GM12878 (cell line): ENCODE measurements around the gene TMEM131L. TPM values are rescaled to one million over a fixed set of nuclear protein-coding genes. Genes with fewer than 3 reads are reported as not detected.

ENCODE experiments used
- ATAC-seq: fragments of 200-7000 bp; cut with Tn5 transposase; 3 replicates; pipeline ENCODE4 v1.9.1; 2020; ENCODE audit warnings: mild to moderate bottlenecking, moderate library complexity
- BruUV-seq: library from RNA; stranded (reverse); fragments of 400-500 nt; replicated peaks from 2 replicates; lab custom pipeline; 2021; lab: Mats Ljungman, UMichigan
- CTCF ChIA-PET: fragments of 300-600 bp; sonication (Branson Sonifier 250); formaldehyde crosslinking; extraction: SDS; loops from one replicate; lab custom pipeline; 2021; ENCODE audit warnings: inconsistent platforms; lab: Yijun Ruan, JAX
- POLR2A ChIA-PET: fragments of 350-600 bp; formaldehyde crosslinking; extraction: SDS; loops from one replicate; lab custom pipeline; 2021; ENCODE audit warnings: inconsistent platforms; lab: Charles Lee
- RAD21 ChIA-PET: fragments of 300-600 bp; sonication (Branson Sonifier 250); formaldehyde crosslinking; loops from one replicate; lab custom pipeline; 2023; ENCODE audit warnings: antibody characterized with exemption; ENCODE audit not compliant: unreplicated experiment; lab: Charles Lee
- SMC1A ChIA-PET: fragments of 300-600 bp; sonication (Branson Sonifier 250); formaldehyde crosslinking; loops from one replicate; lab custom pipeline; 2023; ENCODE audit not compliant: unreplicated experiment, uncharacterized antibody; lab: Charles Lee
- DNase-seq: peaks from one replicate; pipeline ENCODE4 v3.0.0-alpha.2; 2011; ENCODE audit warnings: low read depth, low spot score
- FAIRE-seq: peaks from 3 replicates; lab custom pipeline; 2011; peaks lifted over from hg19 to GRCh38; lab: Jason Lieb, UNC
- H2AFZ ChIP-seq: 2 replicates; pipeline ENCODE4 v1.6.0; 2011; ENCODE audit warnings: low read depth, low read length, control low read depth; ENCODE audit not compliant: control insufficient read depth
- H3K27ac ChIP-seq: 2 replicates; pipeline ENCODE4 v1.5.1; 2011; ENCODE audit warnings: control low read depth; ENCODE audit not compliant: control insufficient read depth, insufficient read depth
- H3K27me3 ChIP-seq, 2 experiments: replicated peaks in 1 of 2; 2 replicates each; pipeline versions ENCODE4 v1.6.0 to v1.6.1; 2011; ENCODE audit warnings: low read length in 1 of 2; ENCODE audit not compliant: control insufficient read depth in 2 of 2, insufficient read depth in 2 of 2
- H3K36me3 ChIP-seq, 2 experiments: 2 replicates each; pipeline ENCODE4 v1.5.1; 2011; ENCODE audit warnings: low read length in 1 of 2; ENCODE audit not compliant: control insufficient read depth in 2 of 2, insufficient read depth in 2 of 2
- H3K4me1 ChIP-seq: 2 replicates; pipeline ENCODE4 v1.6.1; 2011; ENCODE audit warnings: mild to moderate bottlenecking, low read length, moderate library complexity, mixed read lengths; ENCODE audit not compliant: control insufficient read depth, insufficient read depth
- H3K4me2 ChIP-seq: 2 replicates; pipeline ENCODE4 v1.6.0; 2011; ENCODE audit warnings: control low read depth; ENCODE audit not compliant: control insufficient read depth, insufficient read depth
- H3K4me3 ChIP-seq: fragments of 200-600 bp; sonication (generic); 2 replicates; pipeline ENCODE4 v1.5.1; 2016
- H3K79me2 ChIP-seq: 2 replicates; pipeline ENCODE4 v1.6.0; 2011; ENCODE audit warnings: low read length; ENCODE audit not compliant: control insufficient read depth, insufficient read depth
- H3K9ac ChIP-seq: 2 replicates; pipeline ENCODE4 v1.8.0; 2011; ENCODE audit warnings: low read length, control low read depth, mixed read lengths; ENCODE audit not compliant: control insufficient read depth, insufficient read depth
- H3K9me3 ChIP-seq: replicated peaks from 3 replicates; pipeline ENCODE4 v1.5.1; 2011; ENCODE audit warnings: mild to moderate bottlenecking, low read length; ENCODE audit not compliant: control insufficient read depth, insufficient read depth
- H4K20me1 ChIP-seq: 2 replicates; pipeline ENCODE4 v1.6.0; 2011; ENCODE audit not compliant: control insufficient read depth, insufficient read depth
- BACH1 ChIP-seq: fragments of 450-650 bp; IDR thresholded peaks from 2 replicates; pipeline ENCODE4 v1.6.1; 2017; ENCODE audit warnings: mild to moderate bottlenecking, borderline replicate concordance
- BHLHE40 ChIP-seq, 2 experiments: fragments of 450-650 bp in 1 of 2; IDR thresholded peaks; 2 replicates each; pipeline ENCODE4 v1.6.1; 2011 to 2017; ENCODE audit warnings: low read depth in 2 of 2, borderline replicate concordance in 1 of 2, improper control_type of control experiment in 1 of 2, low read length in 1 of 2, mild to moderate bottlenecking in 1 of 2
- FOS ChIP-seq: IDR thresholded peaks from 3 replicates; pipeline ENCODE4 v1.6.1; 2011; ENCODE audit warnings: borderline replicate concordance; ENCODE audit not compliant: insufficient read length; ENCODE audit errors: extremely low read depth
- FOXM1 ChIP-seq: IDR thresholded peaks from 2 replicates; pipeline ENCODE4 v1.6.1; 2012; ENCODE audit warnings: low read depth, mild to moderate bottlenecking, inconsistent platforms, low read length, moderate library complexity
- IRF4 ChIP-seq: IDR thresholded peaks from 2 replicates; pipeline ENCODE4 v1.6.1; 2011; ENCODE audit warnings: low read depth, low read length
- LARP7 ChIP-seq: fragments of 450-650 bp; IDR thresholded peaks from 2 replicates; pipeline ENCODE4 v1.6.1; 2017; ENCODE audit warnings: mild to moderate bottlenecking
- MTA3 ChIP-seq: IDR thresholded peaks from 2 replicates; pipeline ENCODE4 v1.6.1; 2012; ENCODE audit warnings: low read length, inconsistent platforms, borderline replicate concordance
- PAX5 ChIP-seq: IDR thresholded peaks from 2 replicates; pipeline ENCODE4 v1.6.1; 2011; ENCODE audit warnings: low read depth, low read length, borderline replicate concordance
- PML ChIP-seq: IDR thresholded peaks from 2 replicates; pipeline ENCODE4 v1.6.1; 2012; ENCODE audit warnings: low read length, inconsistent platforms
- SMAD5 ChIP-seq: IDR thresholded peaks from 2 replicates; pipeline ENCODE4 v1.6.1; 2016; ENCODE audit warnings: antibody characterized with exemption, low read depth
- SUZ12 ChIP-seq: fragments of 200-600 bp; sonication (generic); IDR thresholded peaks from one replicate; pipeline ENCODE4 v1.6.1; 2018; ENCODE audit warnings: antibody characterized with exemption, mild to moderate bottlenecking; ENCODE audit not compliant: unreplicated experiment
- TCF12 ChIP-seq: IDR thresholded peaks from 2 replicates; pipeline ENCODE4 v1.6.1; 2011; ENCODE audit warnings: low read depth, mild to moderate bottlenecking, low read length
- ZNF217 ChIP-seq: fragments of 450-650 bp; IDR thresholded peaks from 2 replicates; pipeline ENCODE4 v1.6.1; 2017; ENCODE audit warnings: antibody characterized with exemption, mild to moderate bottlenecking
- ZNF384 ChIP-seq: IDR thresholded peaks from 2 replicates; pipeline ENCODE4 v1.6.1; 2012; ENCODE audit warnings: low read depth, mild to moderate bottlenecking, low read length, improper control_type of control experiment, borderline replicate concordance
- WGBS: methylation state at CpG from one replicate; pipeline ENCODE4 v1.1.6; 2016; ENCODE audit warnings: low lambda C conversion rate; ENCODE audit not compliant: insufficient replicate concordance, insufficient coverage; ENCODE audit errors: missing lambda C conversion rate; 5-methylcytosine and 5-hydroxymethylcytosine counted together
- in situ Hi-C: fragments of 300-500 bp; cut with MboI; formaldehyde crosslinking; loops from 9 replicates; pipeline ENCODE4 v1.14.3; 2018; ENCODE audit warnings: mixed read lengths
- intact Hi-C: fragments of 100-400 bp; cut with micrococcal nuclease; formaldehyde crosslinking; loops from one replicate; pipeline ENCODE4 v1.14.2; 2022; ENCODE audit not compliant: unreplicated experiment
- polyA plus RNA-seq, 11 experiments: library from polyadenylated mRNA; depleted of rRNA in 4 of 11; unstranded in 6 of 11; stranded (reverse) in 5 of 11; fragments of >200 nt; fragmentation: Nextera tagmentation in 4 of 11; fragmentation: Illumina TruSeq in 1 of 11; extraction: Ambion mirVana in 4 of 11; extraction: Trizol in 1 of 11; gene quantifications; 1 replicate in 1 of 11; 2 replicates in 10 of 11; pipeline versions ENCODE4 v1.2.1 to v1.2.3, GENCODE V29; 2011 to 2016; ENCODE audit warnings: inconsistent platforms in 2 of 11, missing spikeins in 2 of 11, low read depth in 1 of 11
- total RNA-seq, 4 experiments: library from RNA; depleted of rRNA in 3 of 4; stranded (reverse); fragments of >200 nt in 3 of 4; fragmentation: Illumina TruSeq in 1 of 4; extraction: Trizol in 1 of 4; gene quantifications; 2 replicates each; pipeline versions ENCODE4 v1.2.1 to v1.2.3, GENCODE V29; 2013 to 2021
- TF ChIP-seq, protein P1 (sequence below): fragments of 450-650 bp; formaldehyde crosslinking; IDR thresholded peaks from 2 replicates; pipeline ENCODE4 v1.4.0; 2022; ENCODE audit warnings: mild to moderate bottlenecking, moderate library complexity
- TF ChIP-seq, protein P2 (sequence below): IDR thresholded peaks from 2 replicates; pipeline ENCODE4 v1.6.1; 2012; ENCODE audit warnings: low read depth, low read length, improper control_type of control experiment
- TF ChIP-seq, protein P3 (sequence below): fragments of 450-650 bp; IDR thresholded peaks from 2 replicates; pipeline ENCODE4 v1.6.1; 2014; ENCODE audit warnings: mild to moderate bottlenecking

TMEM131L gene
- total and polyA plus RNA-seq, 10 of the 15 experiments (the other 5 are each of a cell fraction or from before 2014, with no cell fraction given) = 8.5 to 101 (median 74.4) TPM

DNA sequence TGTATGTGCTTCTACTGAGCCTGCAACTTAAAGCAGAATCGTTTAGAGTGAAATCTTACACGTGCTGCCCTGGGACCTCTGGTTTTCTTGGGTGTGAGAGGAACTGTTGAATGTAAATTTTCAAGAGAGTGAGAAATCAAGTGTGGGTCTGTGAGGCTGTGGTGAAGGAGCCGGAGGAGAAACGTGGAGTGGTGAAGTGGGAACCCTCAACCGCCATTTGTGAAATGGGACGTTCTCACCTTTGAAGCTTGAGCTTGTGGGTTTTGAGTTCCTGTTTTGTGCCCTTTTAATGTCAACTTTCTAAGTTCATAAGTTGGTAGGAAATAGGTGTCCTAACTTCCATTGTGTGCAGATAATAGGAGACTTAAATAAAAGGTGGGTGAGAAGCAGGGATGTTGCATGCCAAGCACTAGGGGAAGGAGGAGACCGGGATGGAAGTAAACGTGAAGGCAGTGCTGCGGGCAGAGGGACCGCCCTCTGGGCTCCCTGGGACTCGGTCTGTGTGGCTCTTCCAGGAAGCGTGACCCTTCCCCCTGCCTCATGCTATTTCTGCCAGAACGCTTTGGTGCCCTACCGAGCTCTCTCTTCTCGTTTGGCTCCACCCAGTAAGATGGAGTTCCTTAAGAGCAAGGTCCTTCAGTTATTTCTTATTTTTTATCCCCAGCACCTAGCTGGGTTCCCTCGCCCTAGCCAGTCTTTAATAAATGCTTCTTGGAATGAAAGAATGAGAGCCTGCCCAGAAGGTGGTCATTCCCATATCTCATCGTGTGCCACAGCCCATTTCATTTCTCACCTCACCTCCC, 56.0 kb downstream of the TMEM131L start:
- ChIA-PET CTCF (interaction anchor here (0.7 to 2.0 kb wide), 12 partner anchors 9 to 177 kb away, joined by 3 to 7 read pairs (median 4); partner anchors contain the start of gene TMEM131L), POLR2A (interaction anchor here (0.6 to 18.7 kb wide), 8 partner anchors 24 to 90 kb away, joined by 3 to 322 read pairs (median 7); partner anchors contain the start of gene TMEM131L), SMC1A (interaction anchor here (0.6 to 12.9 kb wide), 20 partner anchors 8 to 379 kb away, joined by 3 to 177 read pairs (median 10); partner anchors contain the start of gene TMEM131L), RAD21 (interaction anchor here (1.0 to 10.7 kb wide), 17 partner anchors 9 to 176 kb away, joined by 3 to 197 read pairs (median 8); partner anchors contain the start of gene TMEM131L)
- FAIRE-seq (no peak), ATAC-seq (peak; percentile 54), DNase-seq (peak; percentile 71)
- BruUV-seq = TSS peak; percentile 70
- under 1% methylated on average over 17 of the region's 17 CpGs for WGBS
- Histone ChIP-seq H3K4me2 (peak overlapping the region; percentile 95), H3K9me3 (no peaks in the 10 kb centered on the region; the same call in 2 of the 3 replicates), H3K4me1 (peaks cover 85% of the 10 kb centered on the region), H3K36me3 (peaks cover 0 to 19% of the 10 kb centered on the region in 2 experiments; a peak in 2 of 4 replicates), H4K20me1 (no peaks in the 10 kb centered on the region), H3K27ac (peak overlapping the region; percentile 96), H3K9ac (peak overlapping the region; percentile 63), H3K79me2 (peaks cover 98% of the 10 kb centered on the region), H3K4me3 (peak overlapping the region; percentile 59), H3K27me3 (no peaks in the 10 kb centered on the region), H2AFZ (no peak overlapping the region)
- intact Hi-C loops (loop anchor here (1.0 to 2.0 kb wide), 4 partner anchors 34 to 89 kb away; no protein-coding TSS in a partner anchor), in situ Hi-C loops (no loop called here)
- TF ChIP-seq BHLHE40 (IDR thresholded peaks at IDR 0.05; ENCODE audit: borderline replicate concordance in 1 of 2, low read depth in 2 of 2, low read length in 1 of 2) (peak; percentile 86 to 94), PML (peak; percentile 18; the same call in 1 of the 2 replicates), SMAD5 (no peak), IRF4 (no peak), MTA3 (0 out of 2 replicates have a peak, but pooled peaks have one; percentile 16), LARP7 (0 out of 2 replicates have a peak, but pooled peaks have one; percentile 51), ZNF384 (no peak), ZNF217 (no peak), SUZ12 (no peak), FOXM1 (no peak), TCF12 (0 out of 2 replicates have a peak, but pooled peaks have one; percentile 36), PAX5 (peak; percentile 42; the same call in 1 of the 2 replicates), BACH1 (peak; percentile 26; the same call in 1 of the 2 replicates), FOS (no peak)
- TF ChIP-seq, protein P1, sequence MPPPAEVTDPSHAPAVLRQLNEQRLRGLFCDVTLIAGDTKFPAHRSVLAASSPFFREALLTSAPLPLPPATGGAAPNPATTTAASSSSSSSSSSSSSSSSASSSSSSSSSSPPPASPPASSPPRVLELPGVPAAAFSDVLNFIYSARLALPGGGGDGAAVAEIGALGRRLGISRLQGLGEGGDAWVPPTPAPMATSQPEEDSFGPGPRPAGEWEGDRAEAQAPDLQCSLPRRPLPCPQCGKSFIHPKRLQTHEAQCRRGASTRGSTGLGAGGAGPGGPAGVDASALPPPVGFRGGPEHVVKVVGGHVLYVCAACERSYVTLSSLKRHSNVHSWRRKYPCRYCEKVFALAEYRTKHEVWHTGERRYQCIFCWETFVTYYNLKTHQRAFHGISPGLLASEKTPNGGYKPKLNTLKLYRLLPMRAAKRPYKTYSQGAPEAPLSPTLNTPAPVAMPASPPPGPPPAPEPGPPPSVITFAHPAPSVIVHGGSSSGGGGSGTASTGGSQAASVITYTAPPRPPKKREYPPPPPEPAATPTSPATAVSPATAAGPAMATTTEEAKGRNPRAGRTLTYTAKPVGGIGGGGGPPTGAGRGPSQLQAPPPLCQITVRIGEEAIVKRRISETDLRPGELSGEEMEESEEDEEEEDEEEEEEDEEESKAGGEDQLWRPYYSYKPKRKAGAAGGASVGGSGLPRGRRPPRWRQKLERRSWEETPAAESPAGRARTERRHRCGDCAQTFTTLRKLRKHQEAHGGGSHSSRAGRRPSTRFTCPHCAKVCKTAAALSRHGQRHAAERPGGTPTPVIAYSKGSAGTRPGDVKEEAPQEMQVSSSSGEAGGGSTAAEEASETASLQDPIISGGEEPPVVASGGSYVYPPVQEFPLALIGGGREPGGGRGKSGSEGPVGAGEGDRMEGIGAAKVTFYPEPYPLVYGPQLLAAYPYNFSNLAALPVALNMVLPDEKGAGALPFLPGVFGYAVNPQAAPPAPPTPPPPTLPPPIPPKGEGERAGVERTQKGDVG (CRISPR knock-in tag) = 0 out of 2 replicates have a peak, but pooled peaks have one; percentile 42
- TF ChIP-seq, protein P2, sequence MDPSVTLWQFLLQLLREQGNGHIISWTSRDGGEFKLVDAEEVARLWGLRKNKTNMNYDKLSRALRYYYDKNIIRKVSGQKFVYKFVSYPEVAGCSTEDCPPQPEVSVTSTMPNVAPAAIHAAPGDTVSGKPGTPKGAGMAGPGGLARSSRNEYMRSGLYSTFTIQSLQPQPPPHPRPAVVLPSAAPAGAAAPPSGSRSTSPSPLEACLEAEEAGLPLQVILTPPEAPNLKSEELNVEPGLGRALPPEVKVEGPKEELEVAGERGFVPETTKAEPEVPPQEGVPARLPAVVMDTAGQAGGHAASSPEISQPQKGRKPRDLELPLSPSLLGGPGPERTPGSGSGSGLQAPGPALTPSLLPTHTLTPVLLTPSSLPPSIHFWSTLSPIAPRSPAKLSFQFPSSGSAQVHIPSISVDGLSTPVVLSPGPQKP = no peak
- TF ChIP-seq, protein P3, sequence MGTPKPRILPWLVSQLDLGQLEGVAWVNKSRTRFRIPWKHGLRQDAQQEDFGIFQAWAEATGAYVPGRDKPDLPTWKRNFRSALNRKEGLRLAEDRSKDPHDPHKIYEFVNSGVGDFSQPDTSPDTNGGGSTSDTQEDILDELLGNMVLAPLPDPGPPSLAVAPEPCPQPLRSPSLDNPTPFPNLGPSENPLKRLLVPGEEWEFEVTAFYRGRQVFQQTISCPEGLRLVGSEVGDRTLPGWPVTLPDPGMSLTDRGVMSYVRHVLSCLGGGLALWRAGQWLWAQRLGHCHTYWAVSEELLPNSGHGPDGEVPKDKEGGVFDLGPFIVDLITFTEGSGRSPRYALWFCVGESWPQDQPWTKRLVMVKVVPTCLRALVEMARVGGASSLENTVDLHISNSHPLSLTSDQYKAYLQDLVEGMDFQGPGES = no peak
